Naive thymus-derived CD4-positive, alpha-beta T cell (primary cell): Measurements from ENCODE around the gene ZDHHC19. TPM values are rescaled to one million over a fixed set of nuclear protein-coding genes. Genes with fewer than 3 reads are reported as not detected.
A peak's percentile ranks its signal among the peaks of the same experiment; 100 is the strongest.
"Not testable (repeated sequence)": the region's sequence is repeated elsewhere in the genome, so short reads cannot be mapped to it uniquely, and the experiment has no call there.

ENCODE experiments used
- ATAC-seq: fragments of 150-1000 bp; cut with Tn5 transposase; 2 replicates; pipeline ENCODE4 v1.10.0; 2021; ENCODE audit warnings: mild to moderate bottlenecking, moderate library complexity
- CTCF ChIA-PET: fragments of 350-600 bp; sonication (Branson Sonifier 250); formaldehyde crosslinking; loops from one replicate; lab custom pipeline; 2021; ENCODE audit warnings: antibody characterized with exemption; lab: Charles Lee
- POLR2A ChIA-PET: fragments of 350-600 bp; sonication (Branson Sonifier 250); formaldehyde crosslinking; loops from one replicate; lab custom pipeline; 2021; ENCODE audit warnings: antibody characterized with exemption, inconsistent platforms; lab: Charles Lee
- DNase-seq, 9 donors: peaks; one replicate each; pipeline versions ENCODE4 v3.0.0 to v3.0.0-alpha.2; 2020 to 2022; ENCODE audit warnings: mixed read lengths in 1 of 9
- H3K27ac ChIP-seq: one replicate; pipeline ENCODE4 v1.7.0; 2013; ENCODE audit warnings: mild to moderate bottlenecking, low read depth, low read length, moderate library complexity
- H3K27me3 ChIP-seq, 2 donors: one replicate each; pipeline ENCODE4 v1.7.0; 2013; ENCODE audit warnings: low read length in 2 of 2, mild to moderate bottlenecking in 2 of 2, moderate library complexity in 2 of 2; ENCODE audit not compliant: control insufficient read depth in 2 of 2, insufficient read depth in 2 of 2
- H3K36me3 ChIP-seq, 3 experiments: 1 replicate in 2 of 3; 2 replicates in 1 of 3; pipeline ENCODE4 v1.7.0; 2013; ENCODE audit warnings: low read length in 3 of 3, mild to moderate bottlenecking in 3 of 3, moderate library complexity in 1 of 3; ENCODE audit not compliant: insufficient read depth in 3 of 3, control insufficient read depth in 2 of 3
- H3K4me1 ChIP-seq, 2 donors: one replicate each; pipeline ENCODE4 v1.7.0; 2013; ENCODE audit warnings: low read length in 2 of 2, mild to moderate bottlenecking in 2 of 2, moderate library complexity in 1 of 2; ENCODE audit not compliant: control insufficient read depth in 2 of 2, insufficient read depth in 2 of 2
- H3K4me3 ChIP-seq: 2 replicates; pipeline ENCODE4 v1.7.0; 2013; ENCODE audit warnings: mild to moderate bottlenecking, low read length
- H3K9me3 ChIP-seq, 3 experiments: 1 replicate in 2 of 3; 2 replicates in 1 of 3; pipeline ENCODE4 v1.7.0; 2013; ENCODE audit warnings: low read length in 3 of 3; ENCODE audit not compliant: control insufficient read depth in 2 of 3
- H3K27ac Mint-ChIP-seq, 9 donors: one replicate each; pipeline ENCODE4 v1.8.0; 2020 to 2022; ENCODE audit warnings: mixed read lengths in 9 of 9, mild to moderate bottlenecking in 8 of 9, moderate library complexity in 5 of 9, inconsistent platforms in 2 of 9
- H3K27me3 Mint-ChIP-seq, 5 donors: one replicate each; pipeline ENCODE4 v1.8.0; 2021 to 2022; ENCODE audit warnings: mixed read lengths in 5 of 5, mild to moderate bottlenecking in 1 of 5
- H3K36me3 Mint-ChIP-seq, 5 donors: one replicate each; pipeline ENCODE4 v1.8.0; 2020 to 2022; ENCODE audit warnings: mixed read lengths in 5 of 5, mild to moderate bottlenecking in 3 of 5, inconsistent platforms in 1 of 5
- H3K4me1 Mint-ChIP-seq, 7 donors: one replicate each; pipeline ENCODE4 v1.8.0; 2020 to 2022; ENCODE audit warnings: mixed read lengths in 7 of 7, mild to moderate bottlenecking in 3 of 7, inconsistent platforms in 1 of 7
- H3K4me3 Mint-ChIP-seq, 10 donors: one replicate each; pipeline ENCODE4 v1.8.0; 2020 to 2022; ENCODE audit warnings: mild to moderate bottlenecking in 10 of 10, mixed read lengths in 10 of 10, moderate library complexity in 6 of 10, inconsistent platforms in 2 of 10
- H3K9me3 Mint-ChIP-seq, 11 donors: one replicate each; pipeline ENCODE4 v1.8.0; 2020 to 2022; ENCODE audit warnings: mixed read lengths in 11 of 11, mild to moderate bottlenecking in 4 of 11, inconsistent platforms in 1 of 11, moderate library complexity in 1 of 11
- intact Hi-C, 2 donors: fragments of 100-400 bp; cut with micrococcal nuclease; formaldehyde crosslinking; loops; one replicate each; pipeline ENCODE4 v1.15.1; 2023
- polyA plus RNA-seq, 2 donors: library from polyadenylated mRNA; unstranded; fragments of 300-500 nt; fragmentation: Illumina TruSeq; gene quantifications; one replicate each; pipeline ENCODE4 v1.2.3, GENCODE V29; 2021
- total RNA-seq, 6 experiments: library from RNA in 5 of 6; stranded (reverse) in 5 of 6; gene quantifications; 1 replicate in 5 of 6; 2 replicates in 1 of 6; pipeline ENCODE4 v1.2.3 and lab custom pipeline; 2021 to 2026

Gene ZDHHC19
- total and polyA plus RNA-seq, 7 experiments from 2014 or later, result 0.58 TPM; not detected in 6

GRCh38 chr3:196207159-196207832, 3.9 kb downstream of the ZDHHC19 start:
- H3K27ac ChIP-seq, result no peak overlapping the region
- H3K4me1 ChIP-seq, result peaks cover 0 to 3% of the 10 kb centered on the region in 2 donors
- peak overlapping the region; percentile 68 to 89 (median 86) for H3K4me3 Mint-ChIP-seq
- peaks cover 0 to 2% (median 0%) of the 10 kb centered on the region in 11 donors for H3K9me3 Mint-ChIP-seq
- H3K9me3 ChIP-seq, result no peaks in the 10 kb centered on the region
- peak in 5 of 9 donors; percentile 23 to 62 (median 33) for DNase-seq
- H3K36me3 ChIP-seq, result no peaks in the 10 kb centered on the region
- H3K4me3 ChIP-seq, result peak overlapping the region; percentile 24
- peaks cover 5 to 24% (median 14%) of the 10 kb centered on the region in 7 donors for H3K4me1 Mint-ChIP-seq
- no peaks in the 10 kb centered on the region for H3K36me3 Mint-ChIP-seq
- CTCF ChIA-PET, result interaction anchor here (0.6 to 1.8 kb wide), 2 partner anchors 133 to 1123 kb away, joined by 3 to 7 read pairs; no protein-coding TSS in a partner anchor
- intact Hi-C loops, result loop anchor here (1.0 to 10.0 kb wide), 5 partner anchors 28 to 1442 kb away; partner anchors contain the start of genes TFRC (in 1 of the 2) and TNK2 (in 1 of the 2)
- H3K27me3 Mint-ChIP-seq, result peaks cover 0 to 35% (median 0%) of the 10 kb centered on the region in 5 donors
- no peaks in the 10 kb centered on the region for H3K27me3 ChIP-seq
- POLR2A ChIA-PET, result interaction anchor here (0.8 to 1.3 kb wide), 2 partner anchors 11 to 134 kb away, joined by 3 to 4 read pairs; no protein-coding TSS in a partner anchor
- ATAC-seq, result peak; percentile 63
- H3K27ac Mint-ChIP-seq, result peak overlapping the region in 8 of 9 donors; percentile 48 to 87 (median 66)

- peaks cover 5 to 24% (median 14%) of the 10 kb centered on the region in 7 donors for H3K4me1 Mint-ChIP-seq
- H3K27ac Mint-ChIP-seq, result peak overlapping the region in 6 of 9 donors; percentile 0 to 55 (median 19)
- H3K36me3 ChIP-seq, H3K27ac ChIP-seq, H3K4me3 ChIP-seq, H3K36me3 Mint-ChIP-seq, DNase-seq, H3K4me1 ChIP-seq, H3K27me3 ChIP-seq, ATAC-seq, H3K9me3 ChIP-seq, H3K9me3 Mint-ChIP-seq: not testable (repeated sequence)
- peaks cover 0 to 35% (median 0%) of the 10 kb centered on the region in 5 donors for H3K27me3 Mint-ChIP-seq
- ChIA-PET POLR2A (interaction anchor here (0.9 kb wide), 1 partner anchor 25 kb away, joined by 4 read pairs; no protein-coding TSS in a partner anchor), CTCF (interaction anchor here (0.6 to 1.8 kb wide), 2 partner anchors 131 to 132 kb away, joined by 4 to 7 read pairs; no protein-coding TSS in a partner anchor)
- peak overlapping the region in 2 of 10 donors; percentile 4 to 5 for H3K4me3 Mint-ChIP-seq
- intact Hi-C loops, result loop anchor here (5.0 to 10.0 kb wide), 3 partner anchors 298 to 1441 kb away; partner anchors contain the start of gene TNK2 (in 1 of the 2)
Measured at GRCh38 chr3:196205442-196206205, 5.6 kb downstream of the ZDHHC19 start.

GRCh38 chr3:196203846-196204245, 7.4 kb downstream of the ZDHHC19 start:
- Mint-ChIP-seq H3K4me3 (no peak overlapping the region), H3K9me3 (no peaks in the 10 kb centered on the region), H3K27ac (peak overlapping the region in 1 of 9 donors; percentile 32), H3K27me3 (peaks cover 0 to 35% (median 0%) of the 10 kb centered on the region in 5 donors), H3K4me1 (peaks cover 5 to 24% (median 12%) of the 10 kb centered on the region in 7 donors), H3K36me3 (no peaks in the 10 kb centered on the region)
- Histone ChIP-seq H3K9me3 (no peaks in the 10 kb centered on the region), H3K27ac (no peak overlapping the region), H3K27me3 (no peaks in the 10 kb centered on the region), H3K4me3 (no peak overlapping the region), H3K36me3 (no peaks in the 10 kb centered on the region), H3K4me1 (peaks cover 0 to 3% of the 10 kb centered on the region in 2 donors)
- ChIA-PET POLR2A (no interaction called here), CTCF (interaction anchor here (19.6 kb wide), 1 partner anchor 130 kb away, joined by 209 read pairs; no protein-coding TSS in a partner anchor)
- DNase-seq (no peak), ATAC-seq (no peak)
- intact Hi-C loops, result loop anchor here in 1 of 2 donors (10.0 kb wide), 1 partner anchor 1439 kb away; no protein-coding TSS in a partner anchor

GRCh38 chr3:196202516-196202970, 8.7 kb downstream of the ZDHHC19 start:
- intact Hi-C loops, result loop anchor here in 1 of 2 donors (10.0 kb wide), 1 partner anchor 1438 kb away; no protein-coding TSS in a partner anchor
- Mint-ChIP-seq H3K36me3 (no peaks in the 10 kb centered on the region), H3K4me1 (peaks cover 5 to 19% (median 9%) of the 10 kb centered on the region in 7 donors), H3K27me3 (peaks cover 0 to 35% (median 0%) of the 10 kb centered on the region in 5 donors), H3K4me3 (peak overlapping the region in 1 of 10 donors; percentile 40), H3K27ac (peak overlapping the region in 1 of 9 donors; percentile 92), H3K9me3 (no peaks in the 10 kb centered on the region)
- H3K4me3 ChIP-seq, result no peak overlapping the region
- H3K9me3 ChIP-seq, result no peaks in the 10 kb centered on the region
- no peak overlapping the region for H3K27ac ChIP-seq
- no peaks in the 10 kb centered on the region for H3K36me3 ChIP-seq
- no peaks in the 10 kb centered on the region for H3K27me3 ChIP-seq
- no peaks in the 10 kb centered on the region for H3K4me1 ChIP-seq
- POLR2A ChIA-PET, result no interaction called here
- DNase-seq (no peak), ATAC-seq (peak; percentile 70)
- CTCF ChIA-PET, result interaction anchor here (19.6 kb wide), 1 partner anchor 129 kb away, joined by 209 read pairs; no protein-coding TSS in a partner anchor

- ATAC-seq (no peak), DNase-seq (no peak)
- peaks cover 0 to 14% (median 0%) of the 10 kb centered on the region in 5 donors for H3K27me3 Mint-ChIP-seq
- H3K9me3 ChIP-seq, result no peaks in the 10 kb centered on the region
- no peaks in the 10 kb centered on the region for H3K36me3 Mint-ChIP-seq
- POLR2A ChIA-PET, result interaction anchor here (2.3 kb wide), 1 partner anchor 127 kb away, joined by 7 read pairs; no protein-coding TSS in a partner anchor
- H3K36me3 ChIP-seq, result no peaks in the 10 kb centered on the region
- H3K4me1 ChIP-seq, result peaks cover 0 to 13% of the 10 kb centered on the region in 2 donors
- H3K27ac Mint-ChIP-seq, result peak overlapping the region in 1 of 9 donors; percentile 23
- H3K4me1 Mint-ChIP-seq, result peaks cover 0 to 15% (median 0%) of the 10 kb centered on the region in 7 donors
- H3K9me3 Mint-ChIP-seq, result no peaks in the 10 kb centered on the region
- no peaks in the 10 kb centered on the region for H3K27me3 ChIP-seq
- H3K27ac ChIP-seq, result no peak overlapping the region
- CTCF ChIA-PET, result interaction anchor here (1.2 to 19.6 kb wide), 2 partner anchors 113 to 125 kb away, joined by 3 to 209 read pairs; no protein-coding TSS in a partner anchor
- H3K4me3 Mint-ChIP-seq, result no peak overlapping the region
- intact Hi-C loops, result loop anchor here in 1 of 2 donors (10.0 kb wide), 1 partner anchor 344 kb away; no protein-coding TSS in a partner anchor
- H3K4me3 ChIP-seq, result no peak overlapping the region
Measured at GRCh38 chr3:196198771-196199753, 12.1 kb downstream of the ZDHHC19 start.
